CD4-positive, alpha-beta memory T cell (primary cell): Measurements from ENCODE around the gene RUNX2. TPM values are rescaled to one million over a fixed set of nuclear protein-coding genes. Genes with fewer than 3 reads are reported as not detected.

Experiments used
- CTCF ChIA-PET: fragments of 350-600 bp; sonication (Branson Sonifier 250); formaldehyde crosslinking; loops from one replicate; lab custom pipeline; 2021; ENCODE audit warnings: inconsistent platforms; ENCODE audit not compliant: partially characterized antibody; lab: Charles Lee
- POLR2A ChIA-PET: fragments of 350-600 bp; sonication (Branson Sonifier 250); formaldehyde crosslinking; loops from one replicate; lab custom pipeline; 2021; ENCODE audit not compliant: partially characterized antibody; lab: Charles Lee
- DNase-seq, 5 donors: peaks; one replicate each; pipeline versions ENCODE4 v3.0.0 to v3.0.0-alpha.2; 2020 to 2022; ENCODE audit warnings: mixed read lengths in 1 of 5
- H3K27ac ChIP-seq: one replicate; pipeline ENCODE4 v1.7.0; 2013; ENCODE audit warnings: low read depth, low read length
- H3K27me3 ChIP-seq: 2 replicates; pipeline ENCODE4 v1.7.0; 2013; ENCODE audit warnings: mild to moderate bottlenecking, low read length, moderate library complexity; ENCODE audit not compliant: insufficient read depth
- H3K36me3 ChIP-seq: 2 replicates; pipeline ENCODE4 v1.7.0; 2013; ENCODE audit warnings: mild to moderate bottlenecking, low read length, moderate library complexity; ENCODE audit not compliant: insufficient read depth
- H3K4me1 ChIP-seq: 2 replicates; pipeline ENCODE4 v1.7.0; 2013; ENCODE audit warnings: mild to moderate bottlenecking, low read length, moderate library complexity; ENCODE audit not compliant: insufficient read depth
- H3K4me3 ChIP-seq, 2 donors: one replicate each; pipeline ENCODE4 v1.7.0; 2013; ENCODE audit warnings: low read length in 2 of 2, mild to moderate bottlenecking in 1 of 2
- H3K9me3 ChIP-seq, 2 donors: one replicate each; pipeline ENCODE4 v1.7.0; 2013; ENCODE audit warnings: low read length in 2 of 2, control low read depth in 1 of 2; ENCODE audit not compliant: control insufficient read depth in 1 of 2
- H3K27ac Mint-ChIP-seq, 7 donors: one replicate each; pipeline ENCODE4 v1.8.0; 2020 to 2021; ENCODE audit warnings: mixed read lengths in 7 of 7, mild to moderate bottlenecking in 6 of 7, inconsistent platforms in 3 of 7, moderate library complexity in 3 of 7
- H3K27me3 Mint-ChIP-seq, 2 donors: one replicate each; pipeline ENCODE4 v1.8.0; 2020 to 2021; ENCODE audit warnings: mixed read lengths in 2 of 2
- H3K36me3 Mint-ChIP-seq, 2 donors: one replicate each; pipeline ENCODE4 v1.8.0; 2020 to 2021; ENCODE audit warnings: mixed read lengths in 2 of 2, inconsistent platforms in 1 of 2, mild to moderate bottlenecking in 1 of 2
- H3K4me1 Mint-ChIP-seq, 4 donors: one replicate each; pipeline ENCODE4 v1.8.0; 2020 to 2021; ENCODE audit warnings: mixed read lengths in 4 of 4, mild to moderate bottlenecking in 1 of 4
- H3K4me3 Mint-ChIP-seq, 8 donors: one replicate each; pipeline ENCODE4 v1.8.0; 2020 to 2021; ENCODE audit warnings: mixed read lengths in 8 of 8, mild to moderate bottlenecking in 7 of 8, moderate library complexity in 6 of 8, inconsistent platforms in 3 of 8
- H3K9me3 Mint-ChIP-seq, 8 donors: one replicate each; pipeline ENCODE4 v1.8.0; 2020 to 2021; ENCODE audit warnings: mixed read lengths in 8 of 8, mild to moderate bottlenecking in 5 of 8, inconsistent platforms in 3 of 8, moderate library complexity in 1 of 8
- intact Hi-C: fragments of 100-400 bp; cut with micrococcal nuclease; formaldehyde crosslinking; loops from one replicate; pipeline ENCODE4 v1.15.1; 2023
- polyA plus RNA-seq, 2 donors: library from polyadenylated mRNA; unstranded; fragments of 300-500 nt; fragmentation: Illumina TruSeq; gene quantifications; one replicate each; pipeline ENCODE4 v1.2.3, GENCODE V29; 2021
- total RNA-seq, 2 experiments: library from RNA; stranded (reverse); gene quantifications; one replicate each; pipeline ENCODE4 v1.2.3, GENCODE V29; 2021

Gene RUNX2
- total and polyA plus RNA-seq, 4 experiments from 2014 or later = 4.5 to 26.6 (median 23.3) TPM

GRCh38 chr6:45650524-45651135 lies 322.5 kb downstream of the RUNX2 start:
- H3K4me1 ChIP-seq = no peaks in the 10 kb centered on the region
- Mint-ChIP-seq H3K4me1 (peaks cover 0 to 15% (median 6%) of the 10 kb centered on the region in 4 donors), H3K9me3 (no peaks in the 10 kb centered on the region), H3K36me3 (no peaks in the 10 kb centered on the region), H3K4me3 (no peak overlapping the region), H3K27ac (no peak overlapping the region), H3K27me3 (peaks cover 0 to 2% of the 10 kb centered on the region in 2 donors)
- CTCF ChIA-PET = interaction anchor here (1.2 to 2.3 kb wide), 2 partner anchors 9 to 13 kb away, joined by 3 to 6 read pairs; no protein-coding TSS in a partner anchor
- no peak overlapping the region for H3K27ac ChIP-seq
- H3K9me3 ChIP-seq = no peaks in the 10 kb centered on the region
- POLR2A ChIA-PET = no interaction called here
- intact Hi-C loops = no loop called here
- no peak for DNase-seq
- no peak overlapping the region for H3K4me3 ChIP-seq
- no peaks in the 10 kb centered on the region for H3K36me3 ChIP-seq
- H3K27me3 ChIP-seq = no peaks in the 10 kb centered on the region

- H3K27ac Mint-ChIP-seq = no peak overlapping the region
- H3K4me3 ChIP-seq = no peak overlapping the region
- H3K27me3 Mint-ChIP-seq = peaks cover 0 to 2% of the 10 kb centered on the region in 2 donors
- DNase-seq = no peak
- H3K36me3 ChIP-seq = no peaks in the 10 kb centered on the region
- H3K4me3 Mint-ChIP-seq = no peak overlapping the region
- no peaks in the 10 kb centered on the region for H3K9me3 Mint-ChIP-seq
- H3K27me3 ChIP-seq = no peaks in the 10 kb centered on the region
- CTCF ChIA-PET = interaction anchor here (2.3 kb wide), 1 partner anchor 12 kb away, joined by 6 read pairs; no protein-coding TSS in a partner anchor
- H3K9me3 ChIP-seq = no peaks in the 10 kb centered on the region
- intact Hi-C loops = no loop called here
- POLR2A ChIA-PET = no interaction called here
- H3K27ac ChIP-seq = no peak overlapping the region
- H3K4me1 ChIP-seq = no peaks in the 10 kb centered on the region
- H3K4me1 Mint-ChIP-seq = peaks cover 0 to 15% (median 6%) of the 10 kb centered on the region in 4 donors
- no peaks in the 10 kb centered on the region for H3K36me3 Mint-ChIP-seq
Observed at GRCh38 chr6:45651301-45651700, 323.2 kb downstream of the RUNX2 start.

- H3K36me3 Mint-ChIP-seq = peaks cover 0 to 7% of the 10 kb centered on the region in 2 donors
- H3K27me3 ChIP-seq = no peaks in the 10 kb centered on the region
- DNase-seq = no peak
- ChIA-PET CTCF (no interaction called here), POLR2A (no interaction called here)
- no peak overlapping the region for H3K4me3 ChIP-seq
- H3K4me1 ChIP-seq = no peaks in the 10 kb centered on the region
- peaks cover 0 to 5% (median 5%) of the 10 kb centered on the region in 4 donors for H3K4me1 Mint-ChIP-seq
- H3K9me3 Mint-ChIP-seq = peaks cover 0 to 2% (median 0%) of the 10 kb centered on the region in 8 donors
- peaks cover 0 to 2% of the 10 kb centered on the region in 2 donors for H3K27me3 Mint-ChIP-seq
- no peaks in the 10 kb centered on the region for H3K36me3 ChIP-seq
- no peaks in the 10 kb centered on the region for H3K9me3 ChIP-seq
- H3K4me3 Mint-ChIP-seq = no peak overlapping the region
- H3K27ac Mint-ChIP-seq = no peak overlapping the region
- no peak overlapping the region for H3K27ac ChIP-seq
- intact Hi-C loops = no loop called here
Observed at GRCh38 chr6:45652416-45652815, 324.3 kb downstream of the RUNX2 start.

GRCh38 chr6:45653117-45653883 lies 325.2 kb downstream of the RUNX2 start:
- ChIA-PET POLR2A (no interaction called here), CTCF (no interaction called here)
- no peak overlapping the region for H3K27ac ChIP-seq
- peak overlapping the region in 1 of 7 donors; percentile 38 for H3K27ac Mint-ChIP-seq
- no peaks in the 10 kb centered on the region for H3K27me3 ChIP-seq
- H3K9me3 ChIP-seq = no peaks in the 10 kb centered on the region
- peaks cover 0 to 2% of the 10 kb centered on the region in 2 donors for H3K27me3 Mint-ChIP-seq
- H3K4me1 ChIP-seq = peaks cover 3% of the 10 kb centered on the region
- no peak overlapping the region for H3K4me3 ChIP-seq
- no peak overlapping the region for H3K4me3 Mint-ChIP-seq
- peaks cover 0 to 2% (median 0%) of the 10 kb centered on the region in 8 donors for H3K9me3 Mint-ChIP-seq
- no peaks in the 10 kb centered on the region for H3K36me3 ChIP-seq
- intact Hi-C loops = no loop called here
- peaks cover 0 to 7% of the 10 kb centered on the region in 2 donors for H3K36me3 Mint-ChIP-seq
- peaks cover 2 to 6% (median 5%) of the 10 kb centered on the region in 4 donors for H3K4me1 Mint-ChIP-seq
- no peak for DNase-seq

- CTCF ChIA-PET = interaction anchor here (0.8 kb wide), 1 partner anchor 10 kb away, joined by 3 read pairs; no protein-coding TSS in a partner anchor
Observed at GRCh38 chr6:45654673-45655072, 326.5 kb downstream of the RUNX2 start.

GRCh38 chr6:45655745-45656476 lies 327.8 kb downstream of the RUNX2 start:
- CTCF ChIA-PET = no interaction called here
- Mint-ChIP-seq H3K4me1 (peaks cover 4 to 25% (median 17%) of the 10 kb centered on the region in 4 donors), H3K9me3 (peaks cover 0 to 2% (median 0%) of the 10 kb centered on the region in 8 donors), H3K27ac (no peak overlapping the region), H3K36me3 (peaks cover 0 to 7% of the 10 kb centered on the region in 2 donors), H3K4me3 (no peak overlapping the region), H3K27me3 (peaks cover 0 to 2% of the 10 kb centered on the region in 2 donors)
- POLR2A ChIA-PET = no interaction called here
- Histone ChIP-seq H3K36me3 (no peaks in the 10 kb centered on the region), H3K4me3 (no peak overlapping the region), H3K4me1 (peaks cover 15% of the 10 kb centered on the region), H3K27me3 (no peaks in the 10 kb centered on the region), H3K9me3 (no peaks in the 10 kb centered on the region), H3K27ac (no peak overlapping the region)
- intact Hi-C loops = no loop called here
- DNase-seq = no peak

More at GRCh38 chr6:45654673-45655072, 326.5 kb downstream of the RUNX2 start:
- intact Hi-C loops = no loop called here
- peaks cover 0 to 7% of the 10 kb centered on the region in 2 donors for H3K36me3 Mint-ChIP-seq
- Histone ChIP-seq H3K27me3 (no peaks in the 10 kb centered on the region), H3K36me3 (no peaks in the 10 kb centered on the region), H3K4me3 (no peak overlapping the region), H3K9me3 (no peaks in the 10 kb centered on the region), H3K27ac (no peak overlapping the region), H3K4me1 (peaks cover 15% of the 10 kb centered on the region)
- no peak overlapping the region for H3K27ac Mint-ChIP-seq
- peaks cover 0 to 2% (median 0%) of the 10 kb centered on the region in 8 donors for H3K9me3 Mint-ChIP-seq
- H3K4me3 Mint-ChIP-seq = no peak overlapping the region
- POLR2A ChIA-PET = no interaction called here
- DNase-seq = no peak
- peaks cover 4 to 20% (median 16%) of the 10 kb centered on the region in 4 donors for H3K4me1 Mint-ChIP-seq
- peaks cover 0 to 2% of the 10 kb centered on the region in 2 donors for H3K27me3 Mint-ChIP-seq
